IPS-NIHi11 (cell line): Measurements from ENCODE around the gene BCAN.

ENCODE experiments used
- DNase-seq: peaks from one replicate; pipeline ENCODE4 v3.0.0; 2012; ENCODE audit warnings: mixed read lengths, low spot score

The BCAN gene

DNA sequence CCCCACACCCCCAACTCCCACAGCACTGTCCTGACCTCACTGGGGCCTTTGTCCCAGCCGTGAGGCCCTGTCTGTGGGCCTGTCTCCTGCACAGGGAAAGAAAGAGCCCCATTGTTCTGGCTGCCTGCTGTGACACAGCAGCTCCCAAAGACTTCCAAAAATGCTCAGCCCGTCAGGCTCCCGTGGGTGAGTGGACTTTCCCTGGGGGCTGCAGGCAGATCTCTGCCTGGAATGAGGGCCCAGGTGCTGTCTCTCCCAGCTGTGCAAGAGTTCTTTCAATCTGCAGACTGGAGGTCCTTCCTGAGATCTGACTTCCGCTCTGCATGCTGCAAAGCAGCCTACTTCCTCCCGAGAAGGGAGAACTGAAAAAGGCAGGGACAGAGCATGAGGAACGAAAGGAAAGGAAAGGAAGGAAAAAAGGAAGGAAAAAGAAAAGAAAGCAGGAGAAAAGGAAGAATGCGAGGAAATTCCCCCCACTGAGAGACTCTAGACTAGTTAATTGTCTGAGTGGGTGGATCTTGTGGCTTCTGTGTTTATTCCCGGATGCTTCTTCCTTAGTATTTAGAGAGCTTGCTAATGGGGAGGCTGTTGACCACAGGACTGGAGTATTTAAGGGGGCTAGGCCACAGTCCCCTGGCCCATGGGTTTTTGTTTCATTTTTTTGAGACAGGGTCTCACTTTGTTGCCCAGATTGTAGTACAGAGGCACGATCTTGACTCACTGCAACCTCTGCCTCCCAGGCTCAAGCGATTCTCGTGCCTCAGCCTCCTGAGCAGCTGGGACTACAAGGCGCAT is 20.3 kb downstream of the BCAN start:
- no peak for DNase-seq

DNA sequence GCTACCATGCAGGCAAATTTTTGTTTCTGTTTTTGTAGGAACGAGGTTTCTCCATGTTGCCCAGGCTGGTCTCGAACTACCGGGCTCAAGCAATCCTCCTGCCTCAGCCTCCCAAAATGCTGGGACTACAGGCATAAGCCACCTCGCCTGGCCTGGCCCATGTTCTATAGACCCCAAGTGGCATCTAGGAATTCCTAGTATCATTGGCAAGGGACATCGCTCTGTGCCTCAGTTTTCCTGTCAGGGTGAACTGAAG is 20.8 kb downstream of the BCAN start:
- no peak for DNase-seq

- DNase-seq, result no peak
Measured at GRCh38 chr1:156663178-156663577, 21.3 kb downstream of the BCAN start.

DNA sequence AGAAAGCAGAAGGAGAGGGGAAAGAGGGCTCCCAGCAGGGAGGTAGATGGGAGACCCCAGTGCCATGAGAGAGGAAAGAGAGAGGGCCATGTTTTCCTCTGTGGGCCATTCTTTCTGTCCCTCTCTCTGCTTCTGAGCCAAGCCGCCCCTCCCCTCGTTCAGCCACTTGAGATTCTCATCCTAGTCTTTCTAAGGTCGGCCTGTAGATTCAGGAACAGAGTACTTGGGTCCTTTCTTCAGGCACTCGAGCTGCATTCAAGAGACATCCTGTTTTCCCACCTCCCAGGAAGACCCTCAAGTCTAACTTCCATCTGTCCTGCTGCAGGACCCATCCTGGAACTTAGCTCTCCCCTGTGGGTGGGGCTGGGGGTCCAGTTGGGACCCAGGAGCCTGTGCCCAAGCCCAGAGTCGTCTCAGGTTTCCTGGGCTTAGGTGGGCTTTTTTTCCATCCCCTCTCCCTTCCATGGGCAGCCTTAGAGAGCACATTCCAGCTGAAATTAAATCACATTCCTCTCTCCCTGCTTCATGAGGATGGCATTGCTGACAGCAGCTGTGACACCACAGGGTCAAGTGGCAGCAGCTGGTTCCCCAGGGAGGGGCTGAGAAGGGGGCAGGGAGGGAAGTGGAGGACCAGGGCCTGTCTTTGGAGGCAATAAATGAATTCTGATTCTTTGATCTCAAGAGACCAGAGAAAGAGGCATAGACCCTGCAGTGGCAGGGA is 22.3 kb downstream of the BCAN start:
- DNase-seq, result no peak

GRCh38 chr1:156664767-156665411 is 23.0 kb downstream of the BCAN start:
- DNase-seq, result no peak

DNA sequence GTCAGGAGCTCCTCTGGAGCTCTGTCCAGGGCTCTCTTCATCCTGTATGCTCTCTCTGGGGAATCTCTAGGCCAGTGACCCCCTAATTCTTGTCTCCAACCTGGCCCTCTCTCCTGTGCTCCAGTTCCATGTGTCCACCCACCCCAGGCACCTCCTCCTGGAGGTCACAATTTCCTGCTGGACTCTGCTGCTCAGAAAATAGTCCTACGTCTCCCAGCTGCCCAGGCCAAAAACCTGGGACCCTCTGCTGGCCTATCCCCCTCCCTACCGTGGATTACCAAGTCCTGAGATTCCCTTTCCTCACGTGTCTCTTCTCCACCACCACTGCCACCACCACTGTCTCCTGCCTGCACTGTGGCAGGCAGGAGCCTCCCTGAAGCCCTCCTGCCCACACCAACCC is 23.6 kb downstream of the BCAN start:
- no peak for DNase-seq

DNA sequence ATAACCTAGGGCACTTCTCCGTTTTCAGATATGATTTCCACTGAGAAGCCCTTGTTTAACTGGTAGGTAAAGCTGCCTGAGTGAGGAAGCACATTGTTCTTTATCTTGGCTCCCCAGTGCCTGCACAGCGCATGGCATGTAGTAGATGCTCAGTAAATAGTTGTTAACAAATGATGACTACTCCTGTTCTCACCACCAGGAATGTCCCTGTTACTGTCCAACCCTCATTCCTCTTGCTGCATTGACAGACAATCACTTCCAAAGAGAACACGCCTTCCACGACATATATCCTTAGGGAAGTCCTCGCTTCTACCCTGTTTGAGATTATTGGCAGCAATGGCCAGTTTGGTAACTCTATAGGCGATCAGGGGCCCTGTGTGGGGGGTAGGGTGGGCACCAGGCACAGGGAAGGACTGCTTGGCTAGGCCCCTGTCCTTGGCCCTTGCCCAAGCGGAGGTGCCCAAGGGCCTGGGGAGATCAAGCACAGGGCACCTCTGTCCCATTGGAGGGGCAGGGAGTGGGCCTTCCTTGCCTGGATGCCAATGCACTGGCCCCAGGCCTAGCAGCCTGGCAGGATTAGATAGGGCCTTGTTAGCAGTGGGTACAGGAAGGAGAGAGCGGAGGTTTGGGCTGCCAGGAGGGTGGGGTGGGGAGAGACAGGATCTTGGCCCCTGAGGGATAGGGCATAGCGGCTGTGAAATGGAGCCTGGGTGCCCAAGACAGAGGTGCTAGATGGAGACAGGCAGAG is 25.1 kb downstream of the BCAN start:
- DNase-seq, result no peak

DNA sequence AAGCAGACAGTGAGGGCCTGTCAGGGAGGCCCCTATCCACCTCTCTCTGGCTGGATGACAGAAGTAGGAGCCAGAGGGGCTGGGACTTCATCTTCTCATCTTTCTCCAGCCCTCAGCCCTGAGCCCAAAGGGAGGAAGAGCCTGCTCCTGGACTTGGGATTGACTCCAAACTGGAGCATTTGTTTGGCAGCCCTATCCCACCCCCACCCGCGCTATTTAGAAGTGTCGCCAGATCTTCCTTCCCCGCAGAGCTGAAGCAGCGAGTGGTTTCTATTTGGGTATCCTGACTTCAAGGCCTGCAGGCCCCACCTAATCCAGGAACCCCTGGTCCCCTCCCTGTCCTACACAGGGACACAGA is 25.7 kb downstream of the BCAN start:
- DNase-seq, result no peak

DNA sequence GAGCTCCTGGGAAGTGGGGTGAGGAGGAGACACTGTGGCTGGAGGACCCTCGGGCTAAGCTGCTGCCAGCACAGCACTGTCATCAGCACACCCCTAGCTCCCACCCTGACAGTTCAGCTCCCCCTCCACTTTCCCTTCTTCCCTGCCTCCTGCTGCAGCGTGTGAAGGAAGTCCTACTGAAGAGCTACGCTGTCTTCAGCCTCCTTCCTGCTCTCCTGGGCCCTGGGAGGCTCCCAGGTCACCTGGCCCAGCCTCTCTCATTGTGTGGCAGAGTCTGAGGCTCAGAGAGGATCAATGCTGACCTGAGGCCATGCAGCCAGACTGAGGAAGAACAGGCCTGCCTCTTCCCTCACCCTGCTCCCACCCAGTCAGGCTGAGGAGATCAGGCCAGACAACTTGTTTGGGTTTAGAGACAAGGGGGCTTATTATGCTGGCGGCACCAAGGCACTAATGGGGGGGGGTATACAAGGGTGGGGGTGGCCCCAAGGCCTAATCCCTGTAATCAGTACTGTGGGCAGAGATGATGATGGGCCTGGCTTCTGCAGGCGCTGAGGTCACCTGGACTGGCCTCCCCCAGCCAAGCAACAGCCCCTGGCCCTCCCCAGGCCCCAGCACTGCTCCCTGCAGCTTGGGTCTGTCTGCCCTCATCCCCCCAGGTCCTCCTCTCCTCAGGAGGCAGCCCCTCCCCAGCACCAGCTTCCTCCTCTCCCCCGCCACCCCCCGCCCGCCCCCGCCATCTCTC is 26.2 kb downstream of the BCAN start:
- DNase-seq, result no peak

- DNase-seq, result no peak
Measured at GRCh38 chr1:156668801-156669637, 27.1 kb downstream of the BCAN start.

- DNase-seq, result no peak
Measured at GRCh38 chr1:156669794-156670193, 27.9 kb downstream of the BCAN start.

DNA sequence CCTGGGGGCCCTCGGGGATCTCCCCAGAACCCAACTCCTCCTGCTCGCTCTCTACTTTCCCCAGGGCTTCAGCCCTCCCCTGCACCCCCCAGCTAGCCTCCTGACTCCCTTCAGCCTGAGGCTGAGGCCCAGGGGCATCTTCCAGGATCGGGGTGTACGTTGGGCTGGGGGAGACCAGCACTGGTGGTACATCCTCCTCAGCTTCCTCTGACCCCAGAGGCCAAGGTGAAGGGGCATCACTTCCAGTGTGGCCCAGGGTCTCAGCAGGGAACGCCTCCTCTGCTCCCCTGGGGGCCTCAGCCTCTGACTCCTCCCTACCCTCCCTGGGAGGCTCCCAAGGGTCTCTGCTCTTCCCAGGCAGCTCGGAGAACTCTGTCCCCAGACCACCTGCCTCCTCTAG is 28.4 kb downstream of the BCAN start:
- DNase-seq, result no peak

GRCh38 chr1:156670791-156671190 is 28.9 kb downstream of the BCAN start:
- no peak for DNase-seq

DNA sequence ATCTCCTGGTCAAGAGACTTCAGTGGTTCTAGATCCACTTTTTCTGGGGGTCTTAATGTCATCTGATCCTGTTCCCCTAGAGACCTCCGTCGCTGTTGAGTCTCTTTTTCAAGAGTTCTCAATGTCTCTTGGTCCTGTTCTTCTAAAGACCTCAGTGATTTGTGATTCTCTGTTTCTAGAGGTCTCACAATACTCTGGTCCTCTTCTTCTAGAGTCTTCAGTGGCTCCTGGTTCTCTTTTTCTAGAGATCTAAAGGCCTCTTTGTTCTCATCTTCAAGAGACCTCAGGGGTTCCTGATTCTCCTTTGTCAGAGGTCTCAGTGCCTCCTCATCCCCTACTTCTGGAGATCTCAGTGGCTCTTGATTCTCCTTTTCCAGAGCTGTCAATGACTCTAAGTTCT is 29.9 kb downstream of the BCAN start:
- no peak for DNase-seq

- DNase-seq, result peak; percentile 74
Measured at GRCh38 chr1:156673387-156674121, 31.6 kb downstream of the BCAN start.

DNA sequence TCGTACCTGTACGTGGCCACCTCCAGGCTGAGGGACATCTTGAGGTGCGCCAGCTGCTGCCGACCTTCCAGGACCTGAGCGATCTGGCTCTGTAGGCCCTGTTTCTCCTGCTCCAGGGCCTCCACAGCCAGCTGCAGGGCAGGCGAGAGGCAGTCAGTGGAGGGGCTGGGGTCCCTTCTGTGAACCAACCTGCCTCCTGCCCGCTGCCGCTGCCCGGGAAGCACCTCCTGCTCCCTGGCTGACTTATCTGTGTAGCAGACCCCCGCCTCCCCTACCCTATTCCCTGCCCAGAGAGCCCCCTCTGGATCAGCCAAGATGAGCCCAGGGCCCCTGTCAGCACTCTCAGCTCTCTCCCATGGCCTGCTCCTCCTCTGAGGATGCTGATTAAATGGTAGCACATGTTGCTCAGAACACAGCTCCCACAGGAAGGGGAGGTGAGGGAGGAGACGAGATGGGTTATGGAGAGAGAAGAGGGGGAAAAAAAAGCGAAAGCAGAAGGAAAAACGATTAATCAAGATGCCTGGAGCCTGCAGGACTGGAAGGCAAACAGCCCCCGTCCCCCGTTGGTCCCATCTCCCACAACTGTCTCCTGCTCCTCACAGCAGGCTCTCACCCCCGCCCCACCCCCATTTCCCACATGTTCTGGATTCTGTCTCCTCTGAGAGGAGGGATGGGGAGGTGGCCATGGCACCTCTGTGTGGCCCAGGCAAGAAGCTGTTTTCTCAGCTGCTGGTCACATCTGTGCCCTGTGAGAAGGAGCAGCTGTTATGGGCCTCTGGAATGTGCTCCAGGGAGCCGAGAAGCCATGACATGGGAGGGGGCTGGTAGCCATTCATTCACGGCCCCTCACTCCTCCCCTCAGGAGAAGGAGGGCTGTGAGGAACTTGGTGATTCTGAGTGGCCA is 33.5 kb downstream of the BCAN start:
- no peak for DNase-seq

DNA sequence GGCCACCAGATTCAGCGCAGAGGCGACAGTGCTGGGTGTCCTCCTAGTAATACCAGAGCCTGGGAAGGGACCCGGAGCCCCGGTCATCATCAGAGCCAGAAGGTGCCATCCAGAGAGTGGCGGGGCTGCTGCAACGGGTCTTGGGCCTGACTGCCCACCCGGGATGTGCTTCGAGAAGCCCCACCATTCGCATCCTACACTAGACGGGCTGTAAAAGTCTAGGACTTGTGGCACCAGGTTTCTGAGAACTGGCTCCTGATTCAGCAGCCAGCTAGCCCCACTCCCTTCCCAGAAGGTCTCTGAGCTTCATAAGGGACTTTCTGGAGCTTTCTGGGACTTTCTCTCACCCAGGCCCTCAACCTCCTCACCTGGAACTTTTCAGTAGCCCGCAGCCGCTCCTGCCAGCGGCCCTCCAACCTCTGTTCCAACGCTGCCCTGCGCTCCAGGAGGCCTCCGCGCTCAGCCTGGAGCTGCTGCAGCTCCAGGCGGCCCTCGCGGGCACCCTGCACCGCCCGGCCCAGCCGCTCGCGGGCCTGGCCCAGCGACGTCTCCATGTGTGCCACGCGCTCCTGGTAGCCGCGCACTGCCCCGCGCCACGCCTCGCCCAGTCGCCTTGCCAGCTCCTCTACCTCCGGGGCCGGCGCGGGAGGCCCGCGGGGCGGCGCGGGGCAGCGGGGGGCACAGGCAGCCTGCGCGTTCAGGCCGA is 34.4 kb downstream of the BCAN start:
- DNase-seq, result no peak

DNA sequence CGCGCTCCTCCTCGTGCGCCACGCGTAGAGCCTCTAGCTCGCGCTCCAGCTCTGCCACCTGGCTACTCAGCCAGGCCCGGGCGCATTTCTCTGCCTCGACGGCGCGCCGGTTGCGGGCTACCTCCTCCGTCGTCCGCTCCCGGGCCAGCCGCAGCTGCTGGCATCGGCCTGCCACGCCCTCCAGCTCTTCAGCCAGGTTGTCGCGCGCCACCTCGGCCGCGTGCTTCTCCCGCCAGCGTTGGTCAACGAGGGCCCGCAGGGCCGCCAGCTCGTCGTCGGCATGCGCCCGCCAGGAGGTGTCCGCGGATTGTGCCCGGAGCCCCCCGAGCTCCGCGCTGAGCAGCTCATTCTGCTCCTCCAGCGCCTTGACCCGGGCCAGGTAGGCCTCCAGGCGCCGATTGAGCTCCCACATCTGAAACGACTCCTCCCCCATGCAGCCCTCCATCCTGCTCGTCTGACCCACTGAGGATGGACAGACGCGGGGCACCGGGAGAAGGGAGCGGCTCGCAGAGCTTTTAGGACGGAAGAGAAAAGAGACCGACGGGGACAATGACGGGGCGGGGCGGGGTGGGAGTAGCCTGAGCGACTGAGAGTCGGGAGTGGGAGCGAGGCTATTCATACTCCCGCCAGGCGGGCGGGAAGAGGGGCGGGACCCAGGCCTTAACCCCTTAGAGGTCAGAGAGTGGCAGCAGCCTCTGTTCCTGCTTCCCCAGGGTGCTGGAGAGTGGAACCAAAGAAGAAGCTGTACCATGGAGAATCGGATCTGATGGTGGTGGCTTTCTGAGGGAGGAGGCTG is 35.1 kb downstream of the BCAN start, which contains the start of gene NES:
Gene NES, minus strand, starts transcription at position 588 of the 796 bp plus-strand sequence. Its CDS starts 143 bp downstream, at position 445.
- DNase-seq, result peak; percentile 78
